Lung (tissue), 16 donors: ENCODE measurements around the gene YIPF2. TPM values are rescaled to one million over a fixed set of nuclear protein-coding genes. Genes with fewer than 3 reads are reported as not detected.

Experiments
- ATAC-seq: fragments of 200-7000 bp; cut with Tn5 transposase; one replicate; pipeline ENCODE4 v1.9.1; 2020; ENCODE audit warnings: moderate number of reproducible peaks; ENCODE audit not compliant: insufficient read depth, low FRiP score
- DNase-seq, 3 donors: peaks; one replicate each; pipeline ENCODE4 v3.0.0-alpha.2; 2013 to 2017
- H3K27ac ChIP-seq, 2 donors: one replicate each; pipeline ENCODE4 v1.5.1; 2013; ENCODE audit warnings: mild to moderate bottlenecking in 2 of 2, moderate library complexity in 2 of 2, control low read depth in 1 of 2, inconsistent platforms in 1 of 2, low read depth in 1 of 2, low read length in 1 of 2
- H3K27me3 ChIP-seq, 3 donors: one replicate each; pipeline ENCODE4 v1.5.1; 2013; ENCODE audit warnings: low read length in 2 of 3; ENCODE audit not compliant: control insufficient read depth in 3 of 3, insufficient read depth in 3 of 3
- H3K36me3 ChIP-seq, 4 donors: one replicate each; pipeline ENCODE4 v1.5.1; 2013; ENCODE audit warnings: low read length in 4 of 4, mild to moderate bottlenecking in 1 of 4, moderate library complexity in 1 of 4; ENCODE audit not compliant: control insufficient read depth in 4 of 4, insufficient read depth in 4 of 4
- H3K4me1 ChIP-seq, 5 donors: one replicate each; pipeline ENCODE4 v1.5.1; 2013; ENCODE audit warnings: low read length in 5 of 5, mild to moderate bottlenecking in 2 of 5, moderate library complexity in 1 of 5; ENCODE audit not compliant: control insufficient read depth in 5 of 5, insufficient read depth in 5 of 5
- H3K4me3 ChIP-seq: one replicate; pipeline ENCODE4 v1.5.1; 2013; ENCODE audit warnings: mild to moderate bottlenecking, control low read depth, moderate library complexity
- H3K9ac ChIP-seq, 2 donors: one replicate each; pipeline ENCODE4 v1.5.1; 2013; ENCODE audit warnings: low read length in 2 of 2, control low read depth in 1 of 2; ENCODE audit not compliant: insufficient read depth in 1 of 2
- H3K9me3 ChIP-seq, 4 donors: one replicate each; pipeline ENCODE4 v1.5.1; 2013; ENCODE audit warnings: low read length in 3 of 4, mild to moderate bottlenecking in 1 of 4, moderate library complexity in 1 of 4; ENCODE audit not compliant: control insufficient read depth in 4 of 4, insufficient read depth in 3 of 4
- CTCF ChIP-seq: IDR thresholded peaks from 2 replicates; pipeline ENCODE4 v1.5.1; 2012; ENCODE audit warnings: mild to moderate bottlenecking; ENCODE audit errors: control extremely low read depth, extremely low read depth
- WGBS, 2 donors: extraction: QIAGEN DNeasy Blood & Tissue Kit; methylation state at CpG; one replicate each; pipeline ENCODE4 v1.1.7; 2013; 5-methylcytosine and 5-hydroxymethylcytosine counted together
- long read RNA-seq, 5 donors: transcript quantifications; one replicate each; lab custom pipeline, GENCODE V29; 2026
- polyA plus RNA-seq, 2 donors: library from polyadenylated mRNA; stranded (reverse); fragments of 200-250 nt; gene quantifications; one replicate each; pipeline ENCODE4 v1.2.1, GENCODE V29; 2013
- total RNA-seq, 2 donors: library from RNA; depleted of rRNA in 1 of 2; stranded (reverse); fragments of >200 nt in 1 of 2; gene quantifications; one replicate each; pipeline ENCODE4 v1.2.1, GENCODE V29; 2014 to 2021
- donor health status: control.
- donor health status: control.
- donor health status: Bipolar disorder and iron deficiency.
- donor health status: healthy.
- donor health status: DM: yes; HTN: yes; CAD: no.

Gene YIPF2
- 10 to 100 TPM; 54.7 to 73.9 TPM for total RNA-seq
- polyA plus RNA-seq = 10 to 100 TPM; 60.9 to 77.8 TPM
- long read RNA-seq, donor 1, transcript YIPF2-204 (10 exons, 1,550 nt) = major isoform, 13 of 23 reads
- long read RNA-seq, donor 1, partial matches to known transcripts = 0 of 23 reads
- long read RNA-seq, donor 1, other reads (novel, unspliced or antisense) = 7 of 23 reads
- long read RNA-seq, donor 2, partial matches to known transcripts = 12 of 17 reads
- long read RNA-seq, donor 2, other reads (novel, unspliced or antisense) = 0 of 17 reads
- long read RNA-seq, donor 3, partial matches to known transcripts = 0 of 7 reads
- long read RNA-seq, donor 3, other reads (novel, unspliced or antisense) = 0 of 7 reads
- long read RNA-seq, donor 4, partial matches to known transcripts = 0 of 2 reads
- long read RNA-seq, donor 4, other reads (novel, unspliced or antisense) = 0 of 2 reads
- long read RNA-seq, donor 5, transcript YIPF2-204 (10 exons, 1,550 nt) = major isoform, 5 of 8 reads
- long read RNA-seq, donor 5, partial matches to known transcripts = 0 of 8 reads
- long read RNA-seq, donor 5, other reads (novel, unspliced or antisense) = 0 of 8 reads

DNA sequence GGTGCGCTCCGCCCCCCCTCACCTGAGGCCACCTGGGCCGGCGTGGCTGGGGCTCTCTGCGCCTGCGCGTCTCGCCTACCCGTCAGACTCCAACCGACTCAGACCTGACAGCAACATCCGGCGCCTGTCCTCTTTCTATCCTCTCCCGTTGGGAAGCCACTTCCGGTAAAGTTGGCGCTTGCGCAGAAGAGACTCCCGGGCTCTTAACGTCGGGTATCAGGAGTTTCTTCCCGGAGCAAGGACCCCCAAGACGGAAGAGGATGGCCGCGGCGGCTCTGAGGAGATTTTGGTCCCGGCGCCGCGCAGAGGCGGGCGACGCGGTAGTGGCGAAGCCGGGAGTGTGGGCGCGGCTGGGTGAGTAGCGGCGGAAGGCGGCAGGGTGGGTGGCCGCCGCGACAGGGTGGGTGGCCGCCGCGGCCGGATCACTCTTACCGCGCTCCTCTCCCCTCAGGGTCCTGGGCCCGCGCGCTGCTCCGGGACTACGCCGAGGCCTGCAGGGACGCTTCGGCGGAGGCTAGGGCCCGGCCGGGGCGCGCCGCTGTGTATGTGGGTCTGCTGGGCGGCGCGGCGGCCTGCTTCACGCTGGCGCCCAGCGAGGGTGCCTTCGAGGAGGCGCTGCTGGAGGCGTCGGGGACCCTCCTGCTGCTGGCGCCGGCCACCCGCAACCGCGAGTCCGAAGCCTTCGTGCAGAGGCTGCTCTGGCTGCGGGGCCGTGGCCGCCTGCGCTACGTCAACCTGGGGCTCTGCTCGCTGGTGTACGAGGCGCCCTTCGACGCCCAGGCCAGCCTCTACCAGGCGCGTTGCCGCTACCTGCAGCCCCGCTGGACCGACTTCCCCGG, at the start of gene YIPF2, which contains the start of gene TIMM29:
YIPF2 (minus strand) TSS at position 77 of the 839 bp plus-strand sequence. CDS start 229 bp downstream, outside the sequence.
TIMM29 (plus strand) TSS at position 249 of the 839 bp plus-strand sequence; CDS start at position 261, 12 bp downstream.
- ATAC-seq (peak; percentile 90), DNase-seq (peak; percentile 98 to 100 (median 99))
- peaks cover 4 to 18% (median 11%) of the 10 kb centered on the region in 5 donors for H3K4me1 ChIP-seq
- H3K27me3 ChIP-seq = no peaks in the 10 kb centered on the region
- H3K9ac ChIP-seq = peak within 1 kb of the TSS; percentile 28 to 65
- TF ChIP-seq CTCF = no peak
- peak within 1 kb of the TSS; percentile 82 to 88 for H3K27ac ChIP-seq
- H3K4me3 ChIP-seq = peak within 1 kb of the TSS; percentile 100
- H3K9me3 ChIP-seq = no peaks in the 10 kb centered on the region
- WGBS, 2 donors = 0% methylated on average over 63 to 96 of the region's 96 CpGs
- peaks cover 0 to 17% (median 12%) of the 10 kb centered on the region in 4 donors for H3K36me3 ChIP-seq

DNA sequence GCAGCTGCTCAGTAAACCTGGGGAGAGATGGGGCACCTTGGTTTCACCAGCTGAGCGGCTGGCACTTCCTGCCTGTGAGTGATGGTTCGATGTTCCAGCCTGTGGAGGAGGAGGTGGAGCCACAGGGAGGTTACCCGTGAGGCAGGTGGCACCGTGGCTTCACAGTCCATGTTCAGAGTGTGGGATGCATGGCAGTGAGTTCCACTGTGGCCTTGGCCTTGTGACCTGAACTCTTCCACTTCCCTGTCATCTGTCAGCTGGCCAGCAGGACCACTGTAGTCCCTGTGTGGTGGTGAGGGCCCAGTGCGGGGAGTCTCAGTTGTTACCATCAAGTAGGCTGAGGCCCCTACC, 49.3 kb upstream of the YIPF2 start:
- no peak for DNase-seq
- no peaks in the 10 kb centered on the region for H3K27me3 ChIP-seq
- 68 to 70% methylated on average over 5 of the region's 5 CpGs for WGBS, 2 donors
- TF ChIP-seq CTCF = no peak
- H3K9me3 ChIP-seq = no peaks in the 10 kb centered on the region
- no peak for ATAC-seq
- peaks cover 0 to 6% (median 1%) of the 10 kb centered on the region in 4 donors for H3K36me3 ChIP-seq
- H3K27ac ChIP-seq = peak overlapping the region in 1 of 2 donors; percentile 8
- no peak overlapping the region for H3K4me3 ChIP-seq
- peaks cover 0 to 34% (median 19%) of the 10 kb centered on the region in 5 donors for H3K4me1 ChIP-seq
- no peak overlapping the region for H3K9ac ChIP-seq

DNA sequence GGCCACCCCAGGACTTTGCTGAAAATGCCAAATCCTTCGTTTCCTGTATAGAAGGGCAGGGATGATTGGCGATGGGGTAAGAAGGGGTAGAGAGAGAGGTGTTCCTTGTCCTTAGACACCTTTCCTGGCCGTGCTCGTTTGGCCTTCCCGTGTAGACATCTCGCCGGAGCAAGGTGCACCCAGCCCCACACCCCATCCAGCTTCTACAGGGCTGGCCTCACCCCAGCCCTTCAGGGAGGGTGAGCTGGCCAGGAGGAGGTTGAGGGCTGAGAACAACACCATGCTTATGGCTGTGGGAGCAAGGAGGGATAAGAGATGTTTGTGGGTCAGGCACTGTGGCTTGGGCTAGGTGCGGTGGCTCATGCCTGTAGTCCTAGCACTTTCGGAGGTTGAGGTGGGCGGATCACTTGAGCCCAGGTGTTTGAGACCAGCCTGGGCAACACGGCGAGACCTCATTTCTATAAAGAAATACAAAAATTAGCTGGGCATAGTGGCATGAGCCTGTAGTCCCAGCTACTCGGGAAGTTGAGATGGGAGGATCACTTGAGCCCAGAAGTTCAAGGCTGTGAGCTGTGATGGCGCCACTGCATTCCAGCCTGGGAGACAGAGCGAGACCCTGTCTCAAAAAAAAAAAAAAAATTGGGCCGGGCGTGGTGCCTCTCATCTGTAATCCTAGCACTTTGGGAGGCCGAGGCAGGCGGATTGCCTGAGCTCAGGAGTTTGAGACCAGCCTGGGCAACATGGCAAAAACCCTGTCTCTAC, 47.9 kb upstream of the YIPF2 start:
- H3K9me3 ChIP-seq = no peaks in the 10 kb centered on the region
- no peak for DNase-seq
- peak overlapping the region; percentile 3 to 72 for H3K27ac ChIP-seq
- H3K36me3 ChIP-seq = peaks cover 0 to 6% (median 1%) of the 10 kb centered on the region in 4 donors
- ATAC-seq = no peak
- 63 to 80% methylated on average over 19 of the region's 19 CpGs for WGBS, 2 donors
- TF ChIP-seq CTCF = no peak
- H3K4me1 ChIP-seq = peaks cover 0 to 34% (median 19%) of the 10 kb centered on the region in 5 donors
- H3K27me3 ChIP-seq = no peaks in the 10 kb centered on the region
- no peak overlapping the region for H3K4me3 ChIP-seq
- peak overlapping the region in 1 of 2 donors; percentile 50 for H3K9ac ChIP-seq
